GM12874 (cell line): ENCODE measurements around the gene TK2.

Experiments
- CTCF ChIP-seq: IDR thresholded peaks from 2 replicates; pipeline ENCODE4 v1.5.1; 2011; ENCODE audit warnings: low read depth, mild to moderate bottlenecking, control low read depth, low read length, moderate library complexity; ENCODE audit not compliant: insufficient read depth

The TK2 gene

GRCh38 chr16:66509576-66509975 is 40.3 kb downstream of the TK2 start:
- TF ChIP-seq CTCF: no peak

- TF ChIP-seq CTCF: no peak
Observed at GRCh38 chr16:66508914-66509496, 40.9 kb downstream of the TK2 start.

GRCh38 chr16:66508248-66508913 is 41.5 kb downstream of the TK2 start:
- TF ChIP-seq CTCF: no peak

- TF ChIP-seq CTCF: no peak
Observed at GRCh38 chr16:66507731-66508239, 42.1 kb downstream of the TK2 start.

- no peak for TF ChIP-seq CTCF
Observed at GRCh38 chr16:66503612-66504011, 46.3 kb downstream of the TK2 start.

- no peak for TF ChIP-seq CTCF
Observed at GRCh38 chr16:66503030-66503429, 46.9 kb downstream of the TK2 start.

GRCh38 chr16:66502020-66502913 is 47.7 kb downstream of the TK2 start:
- no peak for TF ChIP-seq CTCF
